Omental fat pad (tissue), 4 donors: ENCODE measurements around the gene SELENOM. TPM values are rescaled to one million over a fixed set of nuclear protein-coding genes. Genes with fewer than 3 reads are reported as not detected.

Source experiments
- ATAC-seq: fragments of 150-250 bp; one replicate; pipeline ENCODE4 v1.9.1; 2016; ENCODE audit warnings: mild to moderate bottlenecking, moderate library complexity; ENCODE audit not compliant: low FRiP score
- DNase-seq: peaks from one replicate; pipeline ENCODE4 v3.0.0-alpha.2; 2019; ENCODE audit warnings: low spot score
- total RNA-seq, 4 donors: library from RNA; depleted of rRNA; stranded (reverse); fragments of >200 nt; gene quantifications; one replicate each; pipeline ENCODE4 v1.1.0, GENCODE V29; 2016
- TF ChIP-seq, protein P1 (sequence below), 3 donors: fragments of 450-650 bp; IDR thresholded peaks; one replicate each; pipeline ENCODE4 v1.5.1; 2016 to 2017; ENCODE audit warnings: antibody characterized with exemption in 3 of 3, mild to moderate bottlenecking in 3 of 3, moderate library complexity in 2 of 3

The SELENOM gene
- total RNA-seq, 4 donors from 2014 or later, result 162 to 346 (median 230) TPM

DNA sequence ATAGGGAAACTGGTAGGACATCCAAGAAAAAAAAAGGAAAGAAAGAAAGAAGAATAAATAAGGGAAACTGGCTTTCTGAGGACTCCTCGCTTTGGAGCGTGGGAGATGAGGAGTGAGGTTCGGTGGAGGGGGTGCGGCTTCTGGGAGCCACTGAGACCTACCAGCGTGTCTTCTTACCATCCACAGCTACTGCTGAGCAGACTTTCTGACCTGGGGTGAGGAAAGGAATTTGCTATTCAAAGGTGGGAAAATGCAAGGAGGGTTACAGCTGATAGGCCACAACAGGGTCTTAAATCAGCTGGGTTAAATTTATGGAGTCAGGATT is 488 bp upstream of the SELENOM start:
- DNase-seq (no peak), ATAC-seq (peak; percentile 1)
- TF ChIP-seq, protein P1, sequence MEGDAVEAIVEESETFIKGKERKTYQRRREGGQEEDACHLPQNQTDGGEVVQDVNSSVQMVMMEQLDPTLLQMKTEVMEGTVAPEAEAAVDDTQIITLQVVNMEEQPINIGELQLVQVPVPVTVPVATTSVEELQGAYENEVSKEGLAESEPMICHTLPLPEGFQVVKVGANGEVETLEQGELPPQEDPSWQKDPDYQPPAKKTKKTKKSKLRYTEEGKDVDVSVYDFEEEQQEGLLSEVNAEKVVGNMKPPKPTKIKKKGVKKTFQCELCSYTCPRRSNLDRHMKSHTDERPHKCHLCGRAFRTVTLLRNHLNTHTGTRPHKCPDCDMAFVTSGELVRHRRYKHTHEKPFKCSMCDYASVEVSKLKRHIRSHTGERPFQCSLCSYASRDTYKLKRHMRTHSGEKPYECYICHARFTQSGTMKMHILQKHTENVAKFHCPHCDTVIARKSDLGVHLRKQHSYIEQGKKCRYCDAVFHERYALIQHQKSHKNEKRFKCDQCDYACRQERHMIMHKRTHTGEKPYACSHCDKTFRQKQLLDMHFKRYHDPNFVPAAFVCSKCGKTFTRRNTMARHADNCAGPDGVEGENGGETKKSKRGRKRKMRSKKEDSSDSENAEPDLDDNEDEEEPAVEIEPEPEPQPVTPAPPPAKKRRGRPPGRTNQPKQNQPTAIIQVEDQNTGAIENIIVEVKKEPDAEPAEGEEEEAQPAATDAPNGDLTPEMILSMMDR (IDR thresholded peaks at IDR 0.05), result peak in 2 of 3 donors; percentile 14 to 17

DNA sequence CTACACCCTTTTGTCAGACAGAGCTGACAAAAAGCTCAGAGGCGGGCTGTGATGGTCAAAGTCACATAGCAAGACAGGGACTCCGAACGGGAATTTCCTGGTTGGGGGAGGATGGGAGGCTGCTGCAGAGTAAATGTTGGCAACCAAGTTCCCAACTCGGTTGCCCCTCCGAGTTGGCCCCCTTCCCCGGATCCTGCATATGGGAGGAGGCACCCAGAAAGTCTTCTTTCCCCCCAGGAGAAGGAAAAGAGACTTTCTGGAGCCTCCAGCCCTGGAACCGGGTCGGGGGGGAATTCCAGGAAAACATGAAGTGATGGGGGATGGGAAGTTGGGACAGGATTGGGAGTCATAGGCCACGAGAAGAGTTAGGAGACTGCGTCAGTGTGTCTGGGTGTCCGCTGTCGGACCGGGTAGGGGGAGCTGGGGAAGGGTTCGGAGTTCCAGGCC is 614 bp downstream of the SELENOM start:
- ATAC-seq, result peak; percentile 22
- TF ChIP-seq, protein P1 (IDR thresholded peaks at IDR 0.05), result no peak
- no peak for DNase-seq

DNA sequence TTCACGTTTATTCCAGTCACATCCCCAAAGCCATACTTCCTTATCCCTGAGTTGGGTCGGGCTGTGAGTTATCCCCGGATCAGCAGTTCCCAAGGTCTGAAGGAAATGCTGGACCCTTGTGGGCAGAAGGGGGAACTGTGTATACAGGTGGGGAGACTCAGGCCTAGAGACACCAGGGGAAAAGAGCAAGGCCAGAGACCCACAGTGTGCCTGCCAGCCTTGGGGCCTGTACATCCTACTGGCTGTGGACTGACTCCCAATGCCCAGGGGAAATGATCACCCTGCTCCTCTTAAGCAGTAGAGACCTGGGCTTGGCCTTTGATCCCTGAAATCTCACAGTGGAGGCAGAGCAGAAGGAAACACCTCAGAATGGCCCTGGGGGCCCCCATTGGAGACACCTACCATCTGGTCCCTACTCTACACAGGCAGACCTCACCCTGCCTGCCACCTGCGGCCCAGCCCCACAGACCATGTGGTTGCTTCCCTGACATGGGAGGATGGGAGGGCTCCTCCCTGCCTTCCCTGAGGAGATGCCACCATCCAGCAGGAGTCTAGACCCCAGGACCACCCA is 1.3 kb downstream of the SELENOM start:
- no peak for ATAC-seq
- TF ChIP-seq, protein P1 (IDR thresholded peaks at IDR 0.05), result no peak
- no peak for DNase-seq

DNA sequence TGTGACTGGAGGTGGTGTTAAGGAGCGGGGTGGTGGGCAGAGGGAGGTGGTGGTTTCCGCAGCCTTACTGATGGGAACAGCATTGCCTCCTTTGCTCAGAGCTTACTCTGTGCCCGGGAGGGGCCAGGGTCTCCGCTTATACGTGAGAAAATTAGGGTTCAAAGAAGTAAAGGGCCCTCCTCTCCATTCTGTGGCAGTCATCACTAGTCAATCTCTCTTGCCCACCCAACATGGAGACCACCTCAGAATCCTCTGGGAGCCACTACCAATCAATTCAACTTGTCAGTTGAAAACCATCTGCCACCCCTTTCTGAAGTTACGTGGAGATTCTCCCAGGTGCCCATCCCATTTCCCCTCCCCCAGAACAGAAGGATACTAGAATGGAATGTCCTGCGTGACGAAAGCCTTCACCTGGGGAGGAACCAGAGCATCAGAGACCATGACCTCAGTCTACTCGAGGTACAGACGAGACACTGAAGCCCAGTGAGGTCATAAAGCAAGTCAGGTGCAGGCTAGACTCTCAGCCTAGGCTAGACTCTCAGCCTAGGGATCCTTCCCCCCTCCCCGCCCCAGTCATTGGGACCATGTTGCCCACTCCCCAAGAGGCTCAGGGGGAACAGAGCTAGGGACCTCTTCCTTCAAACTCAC is 2.0 kb downstream of the SELENOM start:
- DNase-seq, result no peak
- no peak for ATAC-seq
- TF ChIP-seq, protein P1 (IDR thresholded peaks at IDR 0.05), result no peak

DNA sequence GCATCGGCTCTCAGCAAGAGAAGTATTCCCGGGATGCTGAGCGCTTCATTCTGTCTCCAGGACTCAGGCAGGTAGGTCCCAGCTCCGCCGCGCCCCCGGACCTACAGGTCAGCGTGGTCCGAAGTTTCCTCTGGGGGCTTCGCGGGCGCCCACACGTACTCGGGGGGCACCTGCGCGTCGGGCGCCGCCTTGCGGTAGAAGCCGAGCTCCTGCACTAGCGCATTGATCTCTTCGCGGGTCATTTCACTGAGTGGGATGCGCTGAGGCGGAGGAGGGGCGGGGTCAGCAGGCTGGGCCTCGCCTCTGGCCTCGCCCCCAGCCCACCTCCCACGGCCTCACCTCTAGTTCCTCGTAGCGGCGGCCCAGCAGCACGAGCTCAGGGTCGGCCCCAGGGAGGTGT is 2.5 kb downstream of the SELENOM start:
- DNase-seq (no peak), ATAC-seq (no peak)
- TF ChIP-seq, protein P1 (IDR thresholded peaks at IDR 0.05), result no peak

DNA sequence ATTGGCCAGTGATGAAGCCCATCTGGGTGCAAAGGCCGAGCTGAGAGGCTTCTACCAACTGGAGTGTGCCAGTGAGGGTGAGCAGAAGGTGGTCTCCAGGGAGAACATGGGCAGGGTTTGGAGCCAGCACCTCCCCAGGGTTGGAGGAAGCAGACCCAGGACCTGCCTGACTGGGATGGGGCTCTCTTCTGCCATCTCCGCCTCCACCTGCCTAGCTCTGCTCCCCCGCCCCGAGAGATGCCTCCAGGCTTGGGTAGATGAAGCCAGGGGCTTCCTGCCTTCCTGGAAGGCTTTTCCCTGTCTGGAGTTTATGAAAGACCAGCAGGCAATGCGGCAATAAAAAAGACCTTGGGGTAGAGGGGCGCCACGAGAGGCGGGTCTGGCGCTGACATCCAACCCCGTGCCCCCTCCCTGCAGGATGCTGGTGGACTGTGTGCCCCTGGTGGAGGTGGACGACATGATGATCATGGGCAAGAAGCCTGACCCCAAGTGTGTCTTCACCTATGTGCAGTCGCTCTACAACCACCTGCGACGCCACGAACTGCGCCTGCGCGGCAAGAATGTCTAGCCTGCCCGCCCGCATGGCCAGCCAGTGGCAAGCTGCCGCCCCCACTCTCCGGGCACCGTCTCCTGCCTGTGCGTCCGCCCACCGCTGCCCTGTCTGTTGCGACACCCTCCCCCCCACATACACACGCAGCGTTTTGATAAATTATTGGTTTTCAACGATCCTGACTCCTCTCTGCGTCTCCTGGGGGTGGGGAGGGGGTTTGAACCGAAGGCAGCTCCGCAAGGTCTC is 3.3 kb downstream of the SELENOM start:
- no peak for ATAC-seq
- no peak for DNase-seq
- TF ChIP-seq, protein P1 (IDR thresholded peaks at IDR 0.05), result no peak
